IPS-20b (cell line): ENCODE data around the gene LPP.
"Not testable (repeated sequence)": the region's sequence is repeated elsewhere in the genome, so short reads cannot be mapped to it uniquely, and the experiment has no call there.

Experiments
- H3K27ac ChIP-seq: one replicate; pipeline ENCODE4 v1.5.1; 2013; ENCODE audit warnings: low read length
- H3K27me3 ChIP-seq: 2 replicates; pipeline ENCODE4 v1.6.1; 2013; ENCODE audit warnings: mild to moderate bottlenecking, low read length, inconsistent platforms; ENCODE audit not compliant: insufficient read depth
- H3K36me3 ChIP-seq: 2 replicates; pipeline ENCODE4 v1.6.1; 2013; ENCODE audit warnings: low read depth, mild to moderate bottlenecking, inconsistent platforms, low read length, moderate library complexity; ENCODE audit not compliant: insufficient read depth
- H3K4me1 ChIP-seq: 2 replicates; pipeline ENCODE4 v1.6.1; 2013; ENCODE audit warnings: mild to moderate bottlenecking, control low read depth, inconsistent platforms, low read length, moderate library complexity; ENCODE audit not compliant: insufficient read depth
- H3K4me3 ChIP-seq: 2 replicates; pipeline ENCODE4 v1.5.1; 2013; ENCODE audit warnings: mild to moderate bottlenecking, low read length, inconsistent platforms
- H3K9ac ChIP-seq: 2 replicates; pipeline ENCODE4 v1.6.1; 2013; ENCODE audit warnings: low read depth, mild to moderate bottlenecking, inconsistent platforms, low read length, moderate library complexity
- H3K9me3 ChIP-seq: 2 replicates; pipeline ENCODE4 v1.6.1; 2013; ENCODE audit warnings: mild to moderate bottlenecking, low read depth, low read length, inconsistent platforms; ENCODE audit not compliant: insufficient read depth

Gene LPP

GRCh38 chr3:188404701-188405100, 250.7 kb downstream of the LPP start:
- no peak overlapping the region for H3K27ac ChIP-seq
- H3K4me3 ChIP-seq, result no peak overlapping the region
- H3K4me1 ChIP-seq, result no peaks in the 10 kb centered on the region
- H3K9me3 ChIP-seq, result no peaks in the 10 kb centered on the region
- peaks cover 7% of the 10 kb centered on the region for H3K36me3 ChIP-seq
- H3K27me3 ChIP-seq, result no peaks in the 10 kb centered on the region
- H3K9ac ChIP-seq, result no peak overlapping the region

GRCh38 chr3:188407158-188407880, 253.4 kb downstream of the LPP start:
- Histone ChIP-seq H3K9ac (no peak overlapping the region), H3K27me3 (no peaks in the 10 kb centered on the region), H3K9me3 (no peaks in the 10 kb centered on the region), H3K4me1 (0 out of 2 replicates have a peak, but pooled peaks cover 2% of the 10 kb centered on the region), H3K27ac (no peak overlapping the region), H3K4me3 (no peak overlapping the region), H3K36me3 (peaks cover 7% of the 10 kb centered on the region)

- H3K9me3 ChIP-seq, result no peaks in the 10 kb centered on the region
- no peak overlapping the region for H3K9ac ChIP-seq
- H3K36me3 ChIP-seq, result peaks cover 7% of the 10 kb centered on the region
- H3K4me3 ChIP-seq, result no peak overlapping the region
- no peak overlapping the region for H3K27ac ChIP-seq
- H3K4me1 ChIP-seq, result 0 out of 2 replicates have a peak, but pooled peaks cover 4% of the 10 kb centered on the region
- no peaks in the 10 kb centered on the region for H3K27me3 ChIP-seq
These were observed 254.9 kb downstream of the LPP start for GRCh38 chr3:188408831-188409230.

GRCh38 chr3:188411750-188412149, 257.8 kb downstream of the LPP start:
- Histone ChIP-seq H3K4me3 (no peak overlapping the region), H3K27me3 (no peaks in the 10 kb centered on the region), H3K27ac (no peak overlapping the region), H3K9me3 (no peaks in the 10 kb centered on the region), H3K9ac (no peak overlapping the region), H3K4me1 (0 out of 2 replicates have a peak, but pooled peaks cover 4% of the 10 kb centered on the region), H3K36me3 (peaks cover under 1% of the 10 kb centered on the region; the same call in 1 of the 2 replicates)

GRCh38 chr3:188415196-188415595, 261.2 kb downstream of the LPP start:
- Histone ChIP-seq H3K4me3 (no peak overlapping the region), H3K27ac (no peak overlapping the region), H3K9me3 (no peaks in the 10 kb centered on the region), H3K27me3 (no peaks in the 10 kb centered on the region), H3K9ac (no peak overlapping the region), H3K4me1 (0 out of 2 replicates have a peak, but pooled peaks cover 4% of the 10 kb centered on the region), H3K36me3 (no peaks in the 10 kb centered on the region)

- 0 out of 2 replicates have a peak, but pooled peaks cover 4% of the 10 kb centered on the region for H3K4me1 ChIP-seq
- no peak overlapping the region for H3K27ac ChIP-seq
These were observed 262.1 kb downstream of the LPP start for GRCh38 chr3:188416041-188416440.

GRCh38 chr3:188417271-188417696, 263.3 kb downstream of the LPP start:
- Histone ChIP-seq H3K9ac (no peak overlapping the region), H3K4me1 (0 out of 2 replicates have a peak, but pooled peaks cover 1% of the 10 kb centered on the region), H3K27me3 (no peaks in the 10 kb centered on the region), H3K4me3 (no peak overlapping the region), H3K27ac (no peak overlapping the region), H3K9me3 (no peaks in the 10 kb centered on the region), H3K36me3 (no peaks in the 10 kb centered on the region)

More at GRCh38 chr3:188416041-188416440, 262.1 kb downstream of the LPP start:
- no peak overlapping the region for H3K9ac ChIP-seq
- H3K4me3 ChIP-seq, result no peak overlapping the region
- no peaks in the 10 kb centered on the region for H3K27me3 ChIP-seq
- H3K36me3 ChIP-seq, result no peaks in the 10 kb centered on the region
- no peaks in the 10 kb centered on the region for H3K9me3 ChIP-seq

GRCh38 chr3:188417766-188418165, 263.8 kb downstream of the LPP start:
- Histone ChIP-seq H3K27me3 (no peaks in the 10 kb centered on the region), H3K36me3 (no peaks in the 10 kb centered on the region), H3K4me3 (no peak overlapping the region), H3K9ac (no peak overlapping the region), H3K9me3 (no peaks in the 10 kb centered on the region), H3K4me1 (no peaks in the 10 kb centered on the region), H3K27ac (no peak overlapping the region)

- H3K4me1 ChIP-seq, result no peaks in the 10 kb centered on the region
- H3K27me3 ChIP-seq, result no peaks in the 10 kb centered on the region
- H3K4me3 ChIP-seq, result no peak overlapping the region
- H3K9ac ChIP-seq, result no peak overlapping the region
- H3K27ac ChIP-seq, result no peak overlapping the region
- no peaks in the 10 kb centered on the region for H3K9me3 ChIP-seq
- no peaks in the 10 kb centered on the region for H3K36me3 ChIP-seq
These were observed 267.3 kb downstream of the LPP start for GRCh38 chr3:188421151-188421821.

GRCh38 chr3:188421836-188422540, 268.0 kb downstream of the LPP start:
- H3K36me3 ChIP-seq, result no peaks in the 10 kb centered on the region
- H3K9me3 ChIP-seq, result no peaks in the 10 kb centered on the region
- H3K27ac ChIP-seq, result no peak overlapping the region
- H3K9ac ChIP-seq, result no peak overlapping the region
- H3K4me3 ChIP-seq, result no peak overlapping the region
- H3K4me1 ChIP-seq, result no peaks in the 10 kb centered on the region
- no peaks in the 10 kb centered on the region for H3K27me3 ChIP-seq

- H3K27me3 ChIP-seq, H3K9me3 ChIP-seq, H3K4me3 ChIP-seq, H3K9ac ChIP-seq, H3K27ac ChIP-seq, H3K36me3 ChIP-seq, H3K4me1 ChIP-seq: not testable (repeated sequence)
These were observed 274.0 kb downstream of the LPP start for GRCh38 chr3:188427981-188428380.
